GM19035 (cell line): ENCODE data around the gene CFAP54.

Source experiments
- ATAC-seq: cut with Tn5 transposase; IDR thresholded peaks from one replicate; pipeline ENCODE4 v1.9.1; 2021; ENCODE audit not compliant: unreplicated experiment

The CFAP54 gene

DNA sequence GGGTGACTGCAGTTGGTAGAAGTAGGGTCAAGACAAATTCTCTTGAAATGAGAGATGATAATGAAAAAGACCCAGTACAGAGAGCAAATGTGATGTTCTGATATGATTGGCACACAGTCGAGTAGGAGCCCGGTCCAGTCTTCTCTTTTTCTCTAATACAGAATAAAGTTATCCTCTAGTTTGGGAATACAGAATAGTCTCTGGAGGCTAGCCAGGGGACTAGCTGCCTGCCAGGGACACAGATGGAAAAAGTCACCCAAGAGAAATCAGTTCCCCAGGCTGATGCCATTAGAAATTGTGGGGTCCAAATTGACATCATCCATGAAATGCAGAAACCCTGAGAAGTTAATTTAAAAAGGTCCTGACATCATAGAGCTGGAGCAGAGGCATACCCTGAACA lies 240.5 kb downstream of the CFAP54 start:
- no peak for ATAC-seq

DNA sequence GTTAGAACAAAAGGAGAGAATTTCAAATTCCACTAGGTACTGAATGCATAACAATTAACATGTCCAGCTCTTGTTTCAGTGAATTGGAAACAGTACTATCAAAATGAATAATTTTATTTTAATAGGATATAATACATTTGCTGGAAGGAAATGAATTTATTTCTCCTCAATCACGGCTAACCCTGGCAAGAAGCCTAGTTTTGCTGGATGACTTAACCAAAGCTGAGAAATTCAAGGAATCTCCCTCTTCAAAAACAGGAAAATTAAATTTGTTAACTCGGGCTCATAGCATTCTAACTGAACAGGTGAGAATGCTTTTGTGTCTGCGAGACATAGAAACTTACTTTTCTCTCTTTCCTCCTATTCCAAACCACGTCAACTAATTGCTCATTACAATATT lies 254.2 kb downstream of the CFAP54 start:
- ATAC-seq: no peak

DNA sequence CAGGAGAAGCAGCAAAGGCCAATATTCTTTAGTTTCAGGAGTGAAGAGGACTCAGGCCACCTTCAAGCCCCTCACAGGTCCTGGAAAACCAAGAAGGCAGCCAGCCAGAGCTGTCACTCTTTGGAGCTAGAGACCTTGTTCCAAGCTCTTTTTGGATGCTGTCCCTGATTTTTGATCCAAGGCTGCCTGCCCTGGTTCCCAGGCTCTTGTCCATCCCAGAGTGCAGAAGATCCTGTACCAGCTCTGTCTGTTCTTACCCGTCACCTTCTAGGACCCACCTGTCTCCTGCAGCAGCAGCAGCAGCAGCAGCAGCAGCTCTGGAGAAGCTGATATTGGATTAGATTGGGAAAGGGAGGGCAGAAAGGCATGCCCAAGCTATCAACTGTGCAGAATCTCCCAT lies 260.6 kb downstream of the CFAP54 start:
- ATAC-seq: no peak

DNA sequence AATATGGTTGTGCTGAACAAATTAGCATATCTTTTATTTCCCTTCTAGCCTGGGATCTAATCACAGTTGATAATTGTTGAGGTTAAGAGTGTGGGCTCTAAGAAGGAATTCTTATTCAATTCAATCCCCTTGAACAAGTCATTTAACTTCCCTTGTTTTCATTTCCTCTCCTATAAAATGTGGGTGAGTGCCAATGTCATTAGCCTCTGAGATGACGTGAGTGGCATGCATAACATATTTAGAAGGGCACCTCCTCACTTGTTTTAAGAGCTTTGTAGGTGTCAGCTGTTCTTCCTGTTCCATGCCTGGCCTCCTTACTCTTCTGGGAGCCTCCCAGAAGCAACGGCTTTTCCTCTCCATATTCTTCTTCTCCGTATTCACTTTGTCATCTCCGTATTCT lies 262.2 kb downstream of the CFAP54 start:
- ATAC-seq: no peak

DNA sequence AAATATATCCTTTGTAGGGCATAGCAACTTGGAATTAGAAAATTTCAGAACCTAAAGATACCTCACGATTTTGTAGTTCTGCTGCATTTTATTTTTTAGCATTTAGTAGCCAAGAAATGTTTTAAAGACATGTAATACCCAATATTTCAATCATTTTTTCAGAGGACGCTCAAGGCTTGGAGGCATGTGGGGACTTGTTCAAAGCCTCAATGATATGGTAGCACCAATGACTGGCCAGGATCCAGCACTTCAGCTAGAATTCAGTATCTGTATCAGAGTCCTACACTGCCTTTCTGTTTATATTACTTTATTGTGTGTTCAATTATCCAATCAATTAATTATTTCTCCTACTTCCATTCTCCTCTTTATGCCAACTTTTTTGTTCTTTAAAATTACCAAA lies 262.8 kb downstream of the CFAP54 start:
- ATAC-seq: no peak

DNA sequence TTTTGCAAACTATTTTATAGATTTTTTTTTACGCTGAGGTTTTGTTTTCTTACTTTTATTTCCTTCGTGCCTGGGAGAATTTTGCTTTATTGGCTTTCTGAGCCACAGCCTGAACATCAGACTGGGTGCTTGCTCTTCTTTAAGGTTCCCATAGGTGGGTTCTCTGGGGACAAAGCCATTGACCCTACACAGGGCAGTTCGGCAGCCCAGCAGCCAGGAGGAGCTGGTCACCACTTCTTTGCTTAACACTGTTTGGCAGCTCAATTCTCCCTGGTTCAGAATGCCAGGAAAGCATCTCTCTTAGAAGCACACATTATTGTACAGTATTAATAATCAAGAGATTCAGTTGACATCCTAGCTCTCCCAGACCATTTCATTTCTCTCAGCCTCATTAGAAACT lies 276.9 kb downstream of the CFAP54 start:
- no peak for ATAC-seq

DNA sequence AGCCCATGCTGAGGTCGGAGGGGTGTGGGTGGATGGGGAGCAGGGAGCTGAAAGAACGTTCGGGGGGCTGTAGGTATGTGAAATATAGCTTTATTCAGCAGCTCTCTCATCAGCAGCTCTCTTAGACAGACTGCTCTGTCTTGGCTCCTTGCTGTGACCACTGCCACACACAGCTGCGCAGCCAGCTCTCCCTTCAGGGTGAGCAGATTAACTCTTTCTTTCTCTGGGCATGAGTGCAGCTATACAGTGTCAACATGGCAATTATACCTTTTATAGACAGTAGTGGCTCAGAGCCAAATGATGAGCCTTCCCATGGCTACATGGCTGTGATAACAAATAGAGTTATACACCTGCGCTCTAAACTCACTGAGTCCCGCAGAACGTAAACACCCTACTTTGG lies 280.0 kb downstream of the CFAP54 start:
- no peak for ATAC-seq

DNA sequence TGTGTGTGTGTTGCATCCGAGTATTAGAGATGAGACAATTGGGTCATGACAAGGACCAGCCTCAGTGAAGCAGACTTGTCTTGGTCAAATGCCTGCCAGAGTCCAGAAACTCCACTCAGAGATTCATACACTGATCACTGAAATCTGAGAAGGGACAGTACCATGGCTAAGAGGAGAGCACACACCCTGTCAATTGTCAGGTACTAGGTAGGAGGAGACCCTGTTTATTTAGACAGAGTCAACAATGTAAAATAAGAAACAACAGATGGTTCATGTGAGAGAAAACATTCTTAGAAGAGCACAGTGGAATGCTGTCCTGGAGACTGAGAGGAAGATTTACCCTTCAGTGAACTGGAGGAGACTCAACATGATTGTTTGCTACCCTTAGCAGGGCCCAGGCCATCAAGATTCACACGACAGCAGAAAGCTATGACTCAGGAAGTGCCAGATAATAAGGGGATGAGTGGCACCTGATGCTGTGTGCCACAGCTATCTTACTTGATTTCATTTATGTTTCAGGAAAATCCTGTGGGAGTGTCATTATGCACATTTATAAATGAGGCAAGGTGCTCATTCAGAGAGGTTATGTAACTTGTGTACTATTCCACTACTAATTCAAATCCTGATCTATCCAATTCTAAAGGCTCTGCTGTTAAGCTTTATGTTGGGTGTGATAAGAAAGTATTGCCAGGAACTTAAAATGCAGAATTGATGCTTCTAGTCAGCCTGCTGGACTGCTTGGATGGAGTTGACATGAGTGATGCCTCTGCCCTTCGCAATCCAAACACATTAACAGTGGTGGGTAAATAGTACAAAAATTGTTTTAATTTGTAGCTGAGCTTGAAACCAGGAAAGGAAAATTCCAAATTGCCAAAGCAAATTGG lies 281.1 kb downstream of the CFAP54 start:
- ATAC-seq: no peak

DNA sequence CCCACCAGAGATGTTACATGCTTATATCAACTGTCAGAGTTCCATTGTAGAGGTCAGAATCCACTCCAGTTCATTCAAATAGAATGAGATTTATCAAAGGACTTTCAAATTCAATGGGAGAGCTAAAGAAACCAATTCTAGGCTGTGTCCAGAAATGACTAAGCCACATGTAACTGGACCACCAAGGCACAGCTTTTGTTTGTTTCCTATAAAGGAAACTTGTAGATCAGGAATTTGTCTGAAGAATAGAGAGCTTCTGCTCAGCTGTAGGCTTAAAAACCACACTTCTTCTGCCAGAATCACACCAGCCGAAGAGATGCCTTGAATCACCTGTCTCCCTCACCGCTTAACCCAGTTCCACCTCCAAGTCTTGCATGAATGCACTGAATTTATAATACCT lies 283.7 kb downstream of the CFAP54 start:
- ATAC-seq: no peak

DNA sequence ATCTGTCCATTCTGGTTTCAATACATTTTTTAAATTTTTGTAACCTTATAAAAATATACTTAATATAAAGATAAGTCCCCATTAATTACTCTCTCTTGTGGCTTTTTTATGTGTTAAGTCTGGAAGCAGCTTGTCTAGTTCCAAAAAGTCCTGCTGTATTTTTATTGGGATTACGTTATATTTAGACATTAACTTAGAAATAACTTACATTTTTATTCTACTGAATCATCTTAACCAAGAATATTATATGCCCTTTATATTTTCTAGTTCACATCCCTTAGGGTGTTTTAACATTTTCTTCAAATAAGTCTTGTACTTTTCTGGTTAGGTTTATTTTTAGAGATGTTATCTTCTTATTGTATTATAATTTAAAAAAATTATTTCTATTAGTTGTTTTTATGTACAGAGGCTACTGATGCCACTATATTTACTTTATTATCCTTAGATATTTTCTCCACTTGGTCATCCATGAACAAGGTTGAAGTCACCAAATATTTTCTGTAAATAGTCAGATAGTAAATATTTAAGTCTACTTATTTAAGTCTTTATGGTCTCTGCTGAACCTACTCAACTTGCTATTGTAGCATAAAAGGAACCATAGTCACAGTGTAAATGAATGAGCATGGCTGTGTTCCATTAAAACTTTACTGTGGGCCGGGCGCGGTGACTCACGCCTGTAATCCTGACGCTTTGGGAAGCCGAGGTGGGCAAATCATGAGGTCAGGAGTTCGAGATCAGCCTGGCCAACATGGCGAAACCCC lies 285.3 kb downstream of the CFAP54 start:
- ATAC-seq: no peak

DNA sequence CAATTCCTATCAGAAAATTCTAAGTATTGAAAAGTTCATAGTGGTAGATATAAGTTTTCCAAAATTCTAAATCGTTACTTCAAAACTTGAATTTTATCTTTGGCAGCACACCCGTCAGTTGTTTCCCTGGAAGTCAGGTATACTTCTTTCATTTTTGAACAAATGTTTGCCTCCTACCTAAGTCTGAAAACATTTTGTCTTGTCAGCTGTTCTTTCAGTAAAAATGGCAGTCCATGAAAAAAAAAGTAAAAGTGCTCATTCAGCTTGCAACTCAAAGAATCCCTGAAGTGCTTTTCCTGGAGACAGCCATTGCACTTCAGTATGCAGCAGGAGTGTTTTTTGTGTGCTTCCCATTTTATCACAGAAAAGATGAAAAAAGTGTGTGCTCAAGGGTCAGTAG lies 287.5 kb downstream of the CFAP54 start:
- ATAC-seq: no peak

DNA sequence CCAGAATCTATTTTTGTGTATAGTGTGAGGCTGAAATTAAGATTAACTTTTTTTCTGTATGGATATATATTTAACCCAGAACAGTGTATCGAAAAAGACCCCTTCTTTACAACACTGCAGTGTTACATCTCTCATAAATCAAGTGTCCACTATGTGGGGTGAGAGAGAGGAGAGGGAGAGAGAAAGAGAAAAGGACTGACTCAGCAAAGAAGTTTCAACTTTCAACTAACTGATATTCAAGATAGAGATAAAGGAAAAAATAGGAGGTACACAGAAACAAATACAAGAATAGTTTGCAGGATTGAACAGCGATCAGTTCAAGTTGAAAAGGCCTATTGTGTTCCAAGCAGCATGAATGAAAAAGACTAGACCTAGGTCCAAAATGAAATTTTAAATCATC lies 291.0 kb downstream of the CFAP54 start:
- ATAC-seq: no peak

DNA sequence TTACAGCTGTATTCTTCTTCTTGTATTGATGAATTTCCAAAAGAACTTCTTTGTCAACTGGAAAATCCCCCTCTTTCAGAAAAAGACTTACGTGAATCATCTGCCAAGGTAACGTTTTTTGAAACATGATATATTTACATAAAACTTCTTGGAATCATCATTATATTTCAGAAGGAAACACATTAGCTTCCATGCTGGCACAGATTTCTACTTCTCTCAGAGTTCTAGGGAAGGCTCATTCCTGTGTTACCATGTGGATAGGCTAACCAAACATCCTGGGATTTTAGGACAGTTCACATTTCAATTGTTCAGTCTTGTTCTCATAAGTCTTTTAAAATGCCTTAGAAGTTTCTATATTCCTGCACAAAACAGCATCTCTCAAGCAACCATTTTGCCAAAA lies 297.4 kb downstream of the CFAP54 start:
- ATAC-seq: no peak

DNA sequence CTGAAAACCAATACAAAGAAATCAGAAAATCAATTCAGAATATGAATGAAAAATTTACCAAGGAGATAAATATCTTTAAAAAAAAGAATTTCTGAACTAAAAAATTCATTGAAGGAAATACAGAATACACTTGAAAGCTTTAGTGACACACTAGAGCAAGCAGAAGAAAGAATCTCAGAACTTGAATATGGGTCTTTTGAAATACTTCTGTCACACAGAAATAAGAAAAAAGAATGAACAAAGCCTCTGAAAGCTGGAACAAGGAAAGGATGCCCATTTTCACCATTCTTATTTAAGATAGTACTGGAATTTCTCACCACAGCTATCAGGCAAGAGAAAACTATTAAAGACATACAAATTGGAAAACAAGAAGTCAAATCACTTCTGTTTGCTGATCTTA lies 314.6 kb downstream of the CFAP54 start:
- ATAC-seq: no peak

DNA sequence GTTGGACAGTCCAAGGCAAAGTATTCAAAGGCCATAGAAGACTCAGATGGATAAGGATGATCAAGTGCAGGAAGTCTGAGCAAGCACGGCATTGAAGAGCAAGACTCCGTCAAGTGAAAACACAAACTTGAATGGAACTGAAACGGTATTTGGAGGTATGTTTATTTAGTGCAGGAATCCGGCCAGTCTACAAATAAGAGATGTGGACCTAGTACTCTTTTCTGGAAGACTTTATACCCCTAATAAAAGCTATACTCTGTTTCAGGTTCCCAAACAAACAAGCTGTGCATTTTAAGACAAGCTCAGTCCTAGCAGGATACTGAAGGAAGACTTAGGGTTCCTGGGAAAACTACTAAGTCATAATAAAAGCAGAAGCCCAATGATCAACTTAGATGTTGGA lies 316.9 kb downstream of the CFAP54 start:
- no peak for ATAC-seq

DNA sequence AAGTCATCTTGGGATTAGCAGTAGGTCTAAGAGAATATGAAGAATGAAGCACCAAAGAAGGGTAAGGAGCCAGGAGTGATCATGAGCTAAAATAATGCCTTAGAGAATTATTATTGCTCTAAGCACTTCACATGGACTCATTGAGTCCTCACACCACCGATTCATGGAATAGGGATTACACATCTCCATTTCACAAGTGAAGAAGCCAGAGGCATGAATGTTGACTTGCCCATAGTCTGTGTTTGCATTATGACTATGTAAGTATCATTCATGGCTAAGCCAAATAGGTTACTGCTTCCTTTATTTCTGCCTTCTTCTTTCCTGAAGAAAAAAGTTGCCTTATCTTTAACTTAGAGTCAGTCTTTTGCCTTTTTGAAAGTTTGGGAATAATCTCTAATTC lies 318.4 kb downstream of the CFAP54 start:
- no peak for ATAC-seq

DNA sequence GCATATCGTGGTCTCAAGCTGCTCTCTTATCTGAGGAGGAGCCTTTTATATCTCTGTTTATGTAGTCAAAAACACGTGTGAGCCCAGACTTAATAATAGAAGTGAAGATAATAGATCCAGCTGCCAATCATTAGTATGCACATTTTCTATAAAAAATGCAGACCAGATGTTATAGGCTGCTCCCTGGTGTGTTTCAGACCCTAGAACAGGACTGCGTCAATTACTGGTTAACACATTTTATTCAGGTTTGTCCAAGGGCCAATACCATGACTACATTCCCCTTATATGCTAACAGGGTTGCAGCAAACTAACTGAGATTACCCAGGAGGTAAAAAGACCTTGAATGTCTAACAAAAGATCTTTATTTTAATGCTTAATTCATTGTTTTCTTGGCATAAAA lies 319.2 kb downstream of the CFAP54 start:
- ATAC-seq: no peak

DNA sequence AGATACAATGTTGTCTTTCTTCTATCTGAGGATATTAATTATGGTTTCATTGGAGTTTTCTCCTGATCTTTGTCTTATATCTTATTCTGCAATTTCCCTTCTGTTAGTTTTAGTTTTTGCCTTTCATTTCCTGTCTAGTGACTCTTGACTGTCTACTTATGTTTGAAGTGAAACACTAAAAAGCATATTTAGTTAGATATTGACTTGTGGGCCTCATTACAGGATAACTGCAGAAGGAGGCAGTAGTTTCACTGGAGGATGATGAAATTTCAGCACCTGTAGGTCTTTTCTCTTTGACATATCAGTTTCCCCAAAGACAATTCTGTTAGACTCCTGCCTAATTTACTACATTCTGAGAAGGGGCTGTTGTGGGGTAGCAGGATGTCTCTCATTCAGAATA lies 320.1 kb downstream of the CFAP54 start:
- no peak for ATAC-seq

DNA sequence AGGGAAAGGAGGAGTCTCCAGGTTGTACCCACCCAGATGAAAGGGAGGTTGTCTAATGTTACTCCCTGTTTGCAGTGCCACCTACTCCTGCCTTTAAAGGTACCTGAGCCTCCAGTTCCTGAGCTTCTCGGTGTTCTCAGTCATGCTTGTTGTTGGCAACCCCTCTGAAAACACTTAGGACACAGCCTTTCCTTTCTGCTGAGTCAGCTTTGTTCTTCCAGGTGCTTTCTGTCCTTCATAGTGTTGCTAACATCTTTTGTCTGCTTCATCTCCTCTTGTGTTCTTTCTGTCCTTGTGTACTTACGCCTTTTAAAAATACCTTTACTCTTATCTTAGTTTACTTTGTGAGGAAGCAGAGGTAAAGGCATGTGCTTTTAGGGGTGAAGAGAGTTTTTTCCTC lies 320.7 kb downstream of the CFAP54 start:
- no peak for ATAC-seq

DNA sequence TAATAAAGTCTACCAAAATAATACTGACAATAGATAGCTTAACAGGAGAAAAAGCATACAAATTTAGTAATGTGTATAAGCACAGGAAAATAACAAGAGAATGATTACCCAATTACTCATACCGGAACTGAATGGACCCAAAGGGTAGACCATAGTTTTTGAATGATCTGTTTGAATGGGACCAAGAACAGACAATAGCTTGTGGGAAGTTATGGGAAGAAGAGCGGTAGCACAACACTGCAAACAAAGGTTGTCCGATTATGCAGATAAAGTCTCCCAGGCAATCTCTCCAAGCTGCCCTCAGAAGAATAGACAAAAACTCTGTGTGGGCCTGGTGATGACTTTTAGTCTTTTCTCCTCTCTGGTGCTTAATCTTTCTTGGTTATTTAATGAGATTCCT lies 321.1 kb downstream of the CFAP54 start:
- no peak for ATAC-seq

DNA sequence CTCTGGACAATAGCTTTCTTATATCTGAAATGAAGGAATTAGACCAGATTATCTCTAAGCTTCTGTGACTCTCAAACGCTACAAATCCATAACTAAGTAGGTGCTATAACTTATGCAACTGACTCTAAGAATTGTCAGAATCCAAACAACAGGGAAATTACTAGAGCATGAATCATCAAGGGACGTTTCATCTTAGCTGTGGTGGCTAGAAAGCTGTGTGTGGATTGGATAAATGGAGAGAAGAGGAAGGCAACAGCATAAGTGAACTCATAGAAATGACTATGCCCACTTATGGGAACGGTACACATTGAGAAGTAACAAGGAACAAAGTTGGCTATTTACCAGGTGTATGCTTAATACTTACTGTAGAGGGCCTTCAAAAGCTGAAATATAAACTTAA lies 321.7 kb downstream of the CFAP54 start:
- no peak for ATAC-seq

DNA sequence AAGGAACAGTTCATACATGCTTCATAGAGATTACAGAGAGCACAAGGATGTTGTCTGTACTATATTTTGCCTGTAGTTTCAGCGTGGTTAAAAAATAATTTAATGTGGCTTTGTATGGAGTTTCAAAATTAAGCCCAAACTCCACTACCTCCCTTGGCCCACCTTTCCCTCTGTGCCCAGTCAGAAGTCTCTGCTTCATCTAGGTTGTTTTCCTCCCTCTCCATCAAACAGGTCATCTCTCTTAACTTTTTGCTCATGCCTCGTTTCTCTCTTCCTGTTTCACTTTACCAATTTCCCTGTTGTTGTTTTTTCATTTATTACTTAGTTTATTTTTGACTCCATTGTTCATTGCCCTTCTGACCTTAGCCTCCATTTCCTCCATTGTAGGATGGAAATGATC lies 322.8 kb downstream of the CFAP54 start:
- no peak for ATAC-seq

DNA sequence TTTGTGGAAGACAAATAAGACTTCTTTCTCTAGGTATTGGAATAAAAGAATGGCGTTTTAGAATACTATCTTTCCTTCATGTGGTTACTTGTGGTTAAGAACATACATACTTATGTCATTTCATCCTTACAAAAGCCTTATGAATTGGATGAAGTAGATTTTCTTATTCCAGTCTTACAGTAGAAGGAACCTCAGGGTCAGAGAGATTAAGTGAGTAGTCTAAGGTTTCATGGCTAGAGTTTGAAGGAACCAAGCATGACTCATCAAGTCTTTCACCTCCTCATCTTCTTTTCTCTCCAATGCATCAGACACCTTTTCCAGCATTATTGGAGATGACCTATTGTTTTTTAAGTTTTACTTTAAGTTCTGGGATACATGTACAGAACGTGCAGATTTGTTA lies 324.8 kb downstream of the CFAP54 start:
- ATAC-seq: no peak
